Frontal cortex (tissue), 4 donors: ENCODE measurements around the gene NINJ2. TPM values are rescaled to one million over a fixed set of nuclear protein-coding genes. Genes with fewer than 3 reads are reported as not detected.
A peak's percentile ranks its signal among the peaks of the same experiment; 100 is the strongest.
"Not testable (repeated sequence)": the region's sequence is repeated elsewhere in the genome, so short reads cannot be mapped to it uniquely, and the experiment has no call there.

Experiments used
- DNase-seq, 2 donors: peaks; one replicate each; pipeline ENCODE4 v3.0.0; 2012; ENCODE audit warnings: low spot score in 2 of 2
- FAIRE-seq: peaks from 2 replicates; lab custom pipeline; 2012; peaks lifted over from hg19 to GRCh38; lab: Jason Lieb, UNC
- total RNA-seq: library from RNA; depleted of rRNA; stranded (reverse); fragments of >200 nt; gene quantifications from one replicate; pipeline ENCODE4 v1.2.3, GENCODE V29; 2014
- donor health status: control.
- donor health status: control.
- donor health status: control.

Gene NINJ2
- total RNA-seq, 1 donor from 2014 or later, result 2.9 TPM

- FAIRE-seq (no peak), DNase-seq (no peak)
Measured at GRCh38 chr12:591167-592023, 71.8 kb downstream of the NINJ2 start.

DNA sequence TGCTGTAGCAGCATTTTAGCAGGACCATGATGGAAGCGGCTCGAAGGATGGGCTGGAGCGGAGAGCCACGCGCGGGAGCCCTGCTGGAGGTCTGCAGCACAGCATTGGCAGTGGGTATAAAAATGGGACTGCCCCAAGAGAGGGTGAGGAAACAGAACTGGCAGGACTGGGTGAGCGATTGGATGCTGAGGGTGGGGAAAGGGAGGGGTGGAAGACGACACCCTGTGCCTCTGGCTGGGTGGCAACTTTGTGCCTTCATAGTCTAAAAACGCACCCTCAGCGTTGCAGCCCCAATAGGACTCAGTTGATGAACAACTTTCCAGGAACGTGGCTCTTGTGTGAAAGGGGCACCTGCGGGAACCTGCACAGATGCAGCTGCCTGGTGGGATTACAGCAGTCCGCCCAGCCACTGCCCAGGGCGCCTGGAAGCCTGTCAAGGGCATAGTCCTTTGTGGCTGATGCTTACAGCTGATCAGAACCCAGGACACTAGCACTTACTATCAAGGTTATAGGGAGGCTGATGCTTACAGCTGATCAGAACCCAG lies 73.0 kb downstream of the NINJ2 start:
- DNase-seq, result no peak
- FAIRE-seq, result no peak

- DNase-seq (no peak), FAIRE-seq (no peak)
Measured at GRCh38 chr12:588646-589045, 74.6 kb downstream of the NINJ2 start.

- FAIRE-seq, result no peak
- DNase-seq, result no peak
Measured at GRCh38 chr12:588024-588322, 75.3 kb downstream of the NINJ2 start.

DNA sequence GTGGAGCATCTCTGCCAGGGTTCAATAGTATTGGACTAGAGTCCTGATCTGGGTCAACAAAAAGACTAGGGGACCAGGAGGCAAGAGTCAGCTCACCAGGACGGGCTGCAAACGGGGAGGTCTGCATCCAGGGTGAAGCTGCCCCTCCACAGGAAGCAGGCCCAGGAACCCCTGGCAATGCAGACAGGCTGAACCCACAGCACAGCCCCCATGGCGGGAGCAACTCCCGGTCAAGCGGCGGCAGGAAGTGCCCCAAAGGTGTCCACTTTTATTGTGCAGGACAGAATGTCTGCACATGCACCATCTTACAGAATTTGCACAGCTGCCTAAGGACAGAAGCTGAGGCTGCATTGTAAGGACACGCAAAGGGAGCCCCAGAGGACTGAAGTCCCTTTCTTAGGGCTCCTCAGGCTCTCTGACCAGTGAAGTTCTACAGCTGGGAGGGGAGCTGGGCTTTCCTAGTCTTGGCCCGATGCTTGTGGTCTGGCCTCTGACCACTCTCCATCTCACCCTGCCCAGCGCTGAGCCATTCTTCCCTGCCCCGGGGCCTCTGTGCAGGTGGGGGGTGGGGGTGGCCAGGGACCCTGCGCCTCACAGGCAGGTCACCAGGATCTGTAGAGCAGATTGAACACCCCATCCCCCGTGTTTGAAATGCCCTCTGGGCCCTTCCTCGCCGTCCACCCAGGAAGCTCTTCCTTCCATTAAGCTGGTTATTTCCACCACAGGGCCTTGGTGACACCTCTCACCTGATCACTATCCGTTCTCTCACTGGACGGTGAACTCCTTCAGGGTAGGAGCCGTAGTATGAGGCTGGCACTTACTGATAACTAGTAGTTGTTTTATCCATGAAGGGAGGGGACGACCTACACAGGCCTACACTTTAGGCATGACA lies 75.9 kb downstream of the NINJ2 start:
- no peak for FAIRE-seq
- DNase-seq, result no peak

DNA sequence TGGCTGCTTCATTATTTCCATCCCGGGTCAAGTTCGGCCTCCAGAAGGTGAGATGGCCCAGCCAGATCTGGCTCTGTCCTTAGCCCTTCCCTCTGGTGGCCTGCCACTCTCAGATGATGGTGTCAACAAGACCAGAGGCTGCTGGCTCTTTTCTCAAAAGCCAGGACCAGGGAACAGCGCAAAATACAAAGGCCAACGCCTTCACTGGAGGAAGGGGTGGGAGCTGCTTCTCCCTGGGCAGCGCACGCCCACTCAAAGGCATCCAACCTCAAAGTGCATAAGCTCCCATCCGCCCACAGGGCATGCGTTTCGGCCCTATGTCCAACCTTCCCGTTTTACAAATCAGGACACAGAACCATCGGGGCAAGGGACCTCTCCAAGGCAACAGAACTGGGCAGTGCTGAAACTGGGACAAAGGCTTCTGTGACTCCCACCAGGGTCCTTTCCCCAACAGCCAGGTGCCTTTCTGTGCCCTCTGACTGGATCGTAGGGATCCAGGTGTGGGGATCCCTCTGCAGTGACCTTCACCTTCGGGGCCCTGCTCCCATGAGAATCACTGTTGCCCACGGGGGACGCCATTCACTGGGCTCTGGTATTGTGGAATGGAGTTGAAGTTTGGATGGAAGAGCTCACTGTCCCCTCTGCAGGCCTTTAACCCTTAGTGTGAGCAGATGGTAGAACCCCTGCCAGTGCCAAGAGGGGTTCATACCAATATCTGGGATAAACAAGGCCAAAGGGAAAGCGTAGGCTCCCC lies 76.8 kb downstream of the NINJ2 start:
- FAIRE-seq, result no peak
- no peak for DNase-seq

GRCh38 chr12:585062-586061 lies 77.9 kb downstream of the NINJ2 start:
- no peak for DNase-seq
- FAIRE-seq, result no peak

DNA sequence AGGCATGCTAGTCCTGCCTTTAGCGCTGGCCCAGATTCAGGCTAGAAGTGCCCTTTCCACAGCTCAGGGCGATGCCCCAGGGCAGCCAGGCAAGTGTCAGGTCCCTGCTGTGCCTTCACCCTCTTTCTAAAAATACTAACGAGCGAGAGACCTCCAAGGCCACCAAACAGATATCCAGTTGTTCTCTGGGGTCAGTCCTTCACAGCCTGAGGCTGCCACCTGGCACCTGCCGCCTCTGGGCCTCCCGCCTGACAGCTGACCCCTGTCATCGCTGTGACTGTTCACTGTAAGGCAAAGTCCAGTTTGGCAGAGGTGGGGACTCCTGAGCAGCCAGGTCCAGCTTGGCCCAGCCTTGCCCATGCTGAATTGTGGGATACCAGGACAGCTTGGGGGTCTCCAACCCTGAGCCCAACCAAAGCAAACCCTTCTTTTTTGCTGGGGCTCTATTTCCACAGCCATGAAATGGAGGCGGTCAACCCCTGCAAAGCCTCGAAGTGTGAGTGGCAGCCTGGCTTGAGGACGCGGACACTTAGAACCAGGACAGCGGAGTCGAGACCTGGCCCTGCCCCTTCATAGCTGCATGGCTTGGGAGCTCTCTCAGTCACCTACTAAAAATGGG lies 79.9 kb downstream of the NINJ2 start:
- no peak for FAIRE-seq
- DNase-seq, result no peak

GRCh38 chr12:581746-582145 lies 81.5 kb downstream of the NINJ2 start:
- DNase-seq, result no peak
- no peak for FAIRE-seq

DNA sequence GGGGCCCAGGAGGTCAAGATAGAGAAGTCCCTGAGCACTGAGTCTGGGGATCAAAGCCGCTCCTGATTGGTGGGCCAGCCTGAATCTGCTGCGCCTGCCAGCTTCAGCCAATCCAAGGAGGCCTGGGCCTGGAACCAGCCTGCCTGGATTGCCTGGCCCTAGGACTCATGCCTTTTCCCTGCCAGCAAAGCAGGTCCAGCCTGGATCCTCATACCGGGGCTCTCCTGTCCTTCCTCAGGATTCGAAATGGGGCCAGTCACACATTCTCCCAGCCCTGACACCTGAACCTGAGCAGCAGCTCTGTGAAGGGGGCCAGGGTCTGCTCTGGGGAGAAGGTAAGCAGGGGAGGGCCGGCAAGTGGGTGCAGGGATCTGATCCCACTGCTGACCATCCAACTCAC lies 81.9 kb downstream of the NINJ2 start:
- DNase-seq (no peak), FAIRE-seq (no peak)

GRCh38 chr12:580813-581212 lies 82.4 kb downstream of the NINJ2 start:
- no peak for DNase-seq
- FAIRE-seq, result no peak

DNA sequence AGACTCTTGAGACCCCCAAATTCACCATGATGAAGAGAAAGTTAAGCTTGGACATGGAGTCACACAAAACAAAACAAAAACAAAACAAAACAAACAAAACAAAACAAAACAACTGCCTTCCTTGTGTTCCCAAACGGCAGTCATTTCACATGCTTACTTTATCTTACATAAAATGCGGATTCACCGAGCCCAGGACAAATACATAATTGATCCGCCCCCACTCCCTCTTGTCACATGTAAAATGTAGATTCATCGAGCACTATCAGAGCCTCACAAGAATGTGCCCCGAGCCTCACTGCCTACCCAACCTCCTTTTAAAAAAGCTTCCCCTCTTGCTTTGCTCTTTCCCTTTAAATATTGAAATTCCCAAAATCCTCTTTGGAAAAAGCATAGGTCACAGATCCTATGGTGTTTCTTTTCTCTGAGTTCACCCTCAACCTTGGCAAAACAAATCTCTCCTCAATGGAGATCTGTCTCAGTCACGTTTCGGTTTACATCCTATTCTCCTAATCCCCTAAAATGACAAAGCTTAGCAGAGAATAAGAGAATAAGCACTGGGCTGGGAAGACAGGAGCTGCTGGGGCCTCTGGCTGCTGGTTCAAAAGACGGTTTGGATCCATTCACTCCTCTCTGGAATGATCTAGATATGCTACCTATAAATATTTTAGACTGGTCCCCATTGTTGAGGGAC lies 83.7 kb downstream of the NINJ2 start:
- no peak for DNase-seq
- no peak for FAIRE-seq

- FAIRE-seq, result no peak
Measured at GRCh38 chr12:578748-579419, 84.4 kb downstream of the NINJ2 start.

GRCh38 chr12:577994-578747 lies 85.1 kb downstream of the NINJ2 start:
- not testable (repeated sequence) for DNase-seq, FAIRE-seq

More at GRCh38 chr12:578748-579419, 84.4 kb downstream of the NINJ2 start:
- DNase-seq, result no peak

GRCh38 chr12:576615-577110 lies 86.6 kb downstream of the NINJ2 start:
- FAIRE-seq (no peak), DNase-seq (peak in 1 of 2 donors; percentile 34)

DNA sequence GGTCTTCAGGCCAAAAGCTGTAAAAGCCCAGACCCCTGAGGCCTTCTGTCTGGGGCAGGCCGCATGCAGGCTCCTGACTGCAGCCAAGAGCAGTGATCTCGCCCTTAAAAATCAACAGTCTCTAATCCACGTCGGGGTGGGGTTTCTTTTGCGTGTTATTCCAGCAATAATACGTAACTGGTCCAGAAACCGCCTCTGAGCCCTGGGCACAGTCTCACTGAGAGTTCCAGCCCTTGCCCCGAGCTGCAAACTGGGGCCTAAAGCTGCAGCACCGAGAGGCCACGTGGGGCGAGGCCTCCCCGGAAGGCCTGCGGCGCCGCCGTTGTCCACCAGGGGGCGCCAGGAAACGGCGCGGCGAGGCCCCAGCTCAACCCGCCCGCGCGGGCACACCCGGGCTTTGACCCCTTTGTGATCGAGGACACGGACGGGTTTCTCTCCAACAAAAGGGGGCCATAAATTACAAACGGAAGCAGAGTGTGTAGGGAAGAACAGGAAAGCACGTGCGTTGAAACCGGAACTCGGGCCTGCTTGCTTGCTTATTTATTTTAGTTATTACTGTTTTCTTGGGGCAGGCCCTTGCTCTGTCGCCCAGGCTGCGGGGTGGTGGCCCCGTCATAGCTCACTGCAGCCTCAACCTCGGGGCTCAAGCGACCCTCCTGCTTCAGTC lies 87.2 kb downstream of the NINJ2 start:
- no peak for FAIRE-seq
- DNase-seq, result peak; percentile 83 to 93
